HG03439 (cell line): ENCODE data around the gene MRPL44.
"Not testable (repeated sequence)": the region's sequence is repeated elsewhere in the genome, so short reads cannot be mapped to it uniquely, and the experiment has no call there.

ENCODE experiments used
- ATAC-seq: cut with Tn5 transposase; IDR thresholded peaks from one replicate; pipeline ENCODE4 v1.9.1; 2021; ENCODE audit warnings: mild to moderate bottlenecking, moderate library complexity; ENCODE audit not compliant: unreplicated experiment

Gene MRPL44

DNA sequence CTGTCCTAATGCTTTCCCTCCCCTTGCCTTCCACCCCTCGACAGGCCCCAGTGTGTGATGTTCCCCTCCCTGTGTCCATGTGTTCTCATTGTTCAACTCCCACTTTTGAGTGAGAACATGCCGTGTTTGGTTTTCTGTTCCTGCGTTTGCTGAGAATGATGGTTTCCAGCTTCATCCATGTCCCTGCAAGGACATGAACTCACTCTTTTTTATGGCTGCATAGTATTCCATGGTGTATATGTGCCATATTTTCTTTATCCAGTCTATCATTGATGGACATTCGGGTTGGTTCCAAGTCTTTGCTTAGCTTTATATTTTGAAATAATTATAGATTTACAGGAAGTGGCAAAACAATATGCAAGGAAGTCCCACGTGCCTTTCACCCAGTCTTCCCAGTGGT, 43.4 kb downstream of the MRPL44 start:
- not testable (repeated sequence) for ATAC-seq

DNA sequence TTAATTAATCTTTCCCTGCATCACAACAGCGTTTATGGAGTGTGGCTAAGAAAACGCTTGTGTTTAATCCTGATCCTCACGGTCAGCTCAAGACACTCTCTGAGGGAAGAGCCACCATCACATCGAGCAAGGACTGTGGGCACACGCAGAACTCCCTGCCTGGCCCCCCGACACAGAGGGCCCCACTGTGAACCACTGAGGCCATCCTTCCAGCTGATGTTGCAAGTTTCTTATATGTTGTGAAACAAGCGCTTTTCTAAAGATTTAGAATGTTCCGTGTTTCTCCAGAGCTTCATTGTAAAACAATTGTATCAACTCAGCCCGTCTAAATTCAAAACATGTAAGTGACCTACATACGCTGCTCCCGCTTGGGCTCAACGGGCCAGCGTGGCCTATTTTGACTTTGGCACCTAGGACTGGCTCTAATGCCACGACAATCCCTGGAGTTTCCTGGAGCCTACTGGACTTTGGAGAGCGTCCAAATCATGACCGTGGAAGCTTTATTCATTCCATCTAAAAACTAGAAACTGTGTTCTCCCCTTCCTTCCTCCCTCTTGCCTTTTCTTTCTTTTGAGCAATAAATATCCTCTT, 46.9 kb downstream of the MRPL44 start:
- no peak for ATAC-seq

DNA sequence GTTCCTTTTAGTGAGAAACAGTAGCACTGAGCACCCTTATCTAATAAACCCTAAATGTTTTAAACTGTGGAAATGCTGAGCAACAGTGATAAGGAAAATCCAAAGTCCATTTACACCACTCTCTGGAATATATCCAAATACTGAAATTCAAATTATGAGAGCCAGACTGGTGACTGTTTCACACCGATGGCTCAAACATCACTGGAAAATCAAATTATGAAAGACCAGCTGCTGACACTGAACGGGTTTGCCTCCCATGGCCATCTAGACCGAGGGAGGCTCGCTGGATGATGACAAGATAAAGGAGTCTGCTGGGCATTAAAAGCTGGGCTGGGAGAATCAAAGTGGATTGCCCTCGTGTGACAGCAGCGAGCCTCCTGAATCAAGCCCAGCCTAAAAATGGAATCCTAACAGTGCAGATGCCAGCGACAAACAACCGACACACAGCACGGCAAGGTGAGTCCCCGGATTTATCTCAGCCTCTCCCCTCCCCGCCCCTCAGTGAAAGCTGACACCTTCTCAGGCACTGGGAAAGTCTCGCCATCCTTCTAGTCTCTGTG, 51.5 kb downstream of the MRPL44 start:
- no peak for ATAC-seq

DNA sequence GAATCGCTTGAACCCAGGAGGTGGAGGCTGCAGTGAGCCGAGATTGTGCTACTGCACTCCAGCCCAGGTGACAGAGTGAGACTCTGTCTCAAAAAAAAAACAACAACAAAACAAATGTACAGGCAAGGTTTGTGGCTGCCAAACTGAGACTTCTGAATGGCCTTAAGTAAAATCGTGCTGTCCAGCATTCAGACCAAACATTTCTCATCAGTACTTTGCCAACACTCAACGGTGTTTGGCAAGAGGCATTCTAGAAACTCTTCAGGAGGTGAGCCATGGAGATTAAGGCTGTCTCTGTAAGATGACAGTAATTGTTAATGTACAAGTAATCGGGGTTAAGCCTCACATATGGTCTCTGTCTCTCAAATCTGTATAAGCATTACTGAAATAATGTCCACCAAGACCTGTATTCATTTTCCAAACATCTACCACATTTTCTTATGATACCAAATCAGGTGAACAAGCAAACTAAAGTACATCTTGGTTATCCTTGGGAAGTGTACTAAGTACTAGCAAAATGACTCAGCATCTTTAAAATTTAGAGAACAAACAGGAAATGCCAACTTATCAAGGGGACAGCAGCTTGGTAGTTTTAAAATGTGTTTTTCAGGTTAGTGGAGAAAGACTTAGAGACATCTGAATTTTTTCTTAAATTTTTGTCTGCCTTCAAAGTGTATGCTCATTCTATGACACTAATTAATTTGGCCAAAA, 52.5 kb downstream of the MRPL44 start:
- ATAC-seq: no peak

DNA sequence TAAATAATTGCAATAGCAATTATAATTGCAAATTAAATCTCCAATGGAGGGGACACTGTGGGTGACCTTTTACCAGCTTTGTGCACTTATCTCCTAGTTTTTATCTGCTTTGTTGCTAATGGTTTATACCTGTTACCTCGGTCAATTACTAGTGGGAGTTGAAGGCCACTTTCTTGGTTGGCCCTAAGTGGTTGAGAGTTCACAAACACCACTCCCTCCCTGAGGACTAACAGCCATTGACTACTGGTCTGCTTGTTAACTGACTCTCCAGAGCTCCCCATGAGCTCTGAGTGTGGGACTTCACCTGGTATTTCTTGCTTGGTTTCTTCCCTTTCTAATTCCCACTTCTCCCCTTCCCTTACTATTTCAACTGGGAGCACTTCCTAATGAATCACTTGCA, 54.6 kb downstream of the MRPL44 start:
- no peak for ATAC-seq

DNA sequence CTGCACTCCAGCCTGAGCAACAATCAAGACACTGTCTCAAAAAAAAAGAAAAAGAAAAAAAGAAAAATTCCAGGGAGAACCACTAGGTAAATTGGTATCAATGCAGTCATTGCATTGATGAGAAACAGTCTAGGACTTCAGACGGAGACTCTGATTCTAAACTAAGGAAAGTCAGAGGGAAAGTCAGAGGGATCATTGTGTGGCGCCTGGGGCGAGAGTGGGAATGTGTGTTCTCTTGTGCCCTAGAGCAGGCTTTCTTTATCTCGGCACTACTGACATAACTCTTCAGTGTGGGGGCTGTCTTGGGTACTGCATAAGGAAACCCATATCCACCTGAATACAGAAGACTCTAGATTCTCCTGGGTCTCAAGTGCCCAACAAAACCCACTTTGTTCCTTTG, 57.1 kb downstream of the MRPL44 start:
- no peak for ATAC-seq

DNA sequence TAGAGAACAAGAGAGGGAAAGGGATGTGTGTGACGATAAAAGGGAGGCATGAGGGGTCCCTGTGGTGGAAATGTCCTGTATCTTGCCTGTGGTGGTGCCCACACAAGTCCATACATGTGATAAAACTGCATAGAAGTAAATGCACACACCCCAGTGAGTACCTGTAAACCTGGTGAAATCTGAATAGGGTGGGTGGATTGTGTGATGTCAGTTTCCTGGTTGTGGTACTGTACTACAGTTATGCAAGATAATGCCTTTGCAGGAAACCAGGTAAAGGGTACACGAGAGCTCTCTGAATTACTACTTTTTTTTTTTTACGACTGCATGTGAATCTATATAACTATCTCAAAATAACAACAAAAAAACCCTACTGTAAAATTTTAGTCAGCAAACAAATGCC, 59.7 kb downstream of the MRPL44 start:
- ATAC-seq: no peak
